Spleen (tissue), 11 donors: ENCODE results near the gene METTL4. TPM values are rescaled to one million over a fixed set of nuclear protein-coding genes. Genes with fewer than 3 reads are reported as not detected.

Experiments
- DNase-seq: peaks from one replicate; pipeline ENCODE4 v3.0.0-alpha.2; 2020
- H3K27ac ChIP-seq, 8 donors: fragments of 200-600 bp; sonication (generic) in 7 of 8; 1 replicate in 4 of 8; 2 replicates in 4 of 8; pipeline versions ENCODE4 v1.5.0 to v1.8.0; 2016 to 2021; ENCODE audit warnings: inconsistent platforms in 4 of 8, mild to moderate bottlenecking in 4 of 8, moderate library complexity in 1 of 8
- H3K27me3 ChIP-seq, 7 donors: fragments of 200-600 bp; sonication (generic) in 6 of 7; replicated peaks in 1 of 7; 1 replicate in 4 of 7; 2 replicates in 3 of 7; pipeline versions ENCODE4 v1.5.0 to v1.8.0; 2016 to 2021; ENCODE audit warnings: inconsistent platforms in 3 of 7, mild to moderate bottlenecking in 1 of 7
- H3K36me3 ChIP-seq, 6 donors: fragments of 200-600 bp; sonication (generic) in 5 of 6; 1 replicate in 4 of 6; 2 replicates in 2 of 6; pipeline versions ENCODE4 v1.5.0 to v1.8.0; 2016 to 2021; ENCODE audit warnings: inconsistent platforms in 2 of 6
- H3K4me1 ChIP-seq, 6 donors: fragments of 200-600 bp; sonication (generic) in 5 of 6; 1 replicate in 3 of 6; 2 replicates in 3 of 6; pipeline versions ENCODE4 v1.5.0 to v1.8.0; 2016 to 2021; ENCODE audit warnings: inconsistent platforms in 3 of 6
- H3K4me3 ChIP-seq, 8 donors: fragments of 200-600 bp; sonication (generic) in 7 of 8; 1 replicate in 4 of 8; 2 replicates in 4 of 8; pipeline versions ENCODE4 v1.5.0 to v1.8.0; 2016 to 2021; ENCODE audit warnings: inconsistent platforms in 4 of 8, mild to moderate bottlenecking in 4 of 8, moderate library complexity in 2 of 8
- H3K9me3 ChIP-seq, 8 donors: fragments of 200-600 bp; sonication (generic) in 7 of 8; 1 replicate in 4 of 8; 2 replicates in 4 of 8; pipeline versions ENCODE4 v1.5.0 to v1.8.0; 2016 to 2021; ENCODE audit warnings: inconsistent platforms in 4 of 8
- CTCF ChIP-seq, 11 experiments: fragments of 200-600 bp in 7 of 11; fragments of 450-650 bp in 4 of 11; sonication (generic) in 4 of 11; IDR thresholded peaks in 8 of 11; conservative IDR thresholded peaks in 3 of 11; 1 replicate in 7 of 11; 2 replicates in 4 of 11; pipeline versions ENCODE4 v1.4.0 to v1.8.0; 2016 to 2021; ENCODE audit warnings: antibody characterized with exemption in 11 of 11, inconsistent platforms in 4 of 11, mild to moderate bottlenecking in 1 of 11
- POLR2A ChIP-seq, 3 donors: fragments of 450-650 bp; IDR thresholded peaks; one replicate each; pipeline ENCODE4 v1.5.1; 2017; ENCODE audit warnings: antibody characterized with exemption in 3 of 3, mild to moderate bottlenecking in 1 of 3
- POLR2AphosphoS5 ChIP-seq, 3 donors: sonication (generic); formaldehyde crosslinking; IDR thresholded peaks; one replicate each; pipeline ENCODE4 v1.5.1; 2017; ENCODE audit warnings: antibody characterized with exemption in 3 of 3
- WGBS, 5 donors: extraction: QIAGEN DNeasy Blood & Tissue Kit in 3 of 5; methylation state at CpG; one replicate each; pipeline versions ENCODE4 v1.1.5 to v1.1.7; 2013 to 2018; 5-methylcytosine and 5-hydroxymethylcytosine counted together
- intact Hi-C: fragments of 100-400 bp; cut with DNase I; formaldehyde crosslinking; loops from one replicate; pipeline ENCODE4 v1.15.0; 2023; ENCODE audit warnings: low total_unique reads
- polyA plus RNA-seq, 3 donors: library from polyadenylated mRNA; stranded (reverse); fragments of 200-250 nt; gene quantifications; one replicate each; pipeline ENCODE4 v1.2.1, GENCODE V29; 2013
- total RNA-seq, 7 donors: library from RNA; depleted of rRNA in 3 of 7; stranded (reverse); fragments of >200 nt in 3 of 7; fragmentation: NEBNext Ultra II Directional in 4 of 7; extraction: Animal tissue kit (Norgen Biotek cat#: 25700) in 4 of 7; gene quantifications; one replicate each; pipeline versions ENCODE4 v1.1.0 to v1.2.1, GENCODE V29; 2016 to 2021
- donor health status: healthy with polysubstance abuse.
- donor health status: DM: no; HTN: no; CAD: no; lungs with moderate emphysema.
- donor health status: DM: no; HTN: no; CAD: no.
- donor health status: Bipolar disorder and iron deficiency.
- donor health status: healthy.
- donor health status: DM: no; HTN: no; CAD: no.
- donor health status: DM: yes; HTN: yes; CAD: no.

METTL4 gene
- total and polyA plus RNA-seq, 10 donors: 9.1 to 30.8 (median 14.9) TPM

- intact Hi-C loops: no loop called here
- DNase-seq: no peak
- TF ChIP-seq CTCF (IDR thresholded peaks at IDR 0.05 in 8 of 11, conservative IDR thresholded peaks at IDR 0.05 in 3 of 11) (no peak), POLR2AphosphoS5 (IDR thresholded peaks at IDR 0.05) (no peak), POLR2A (IDR thresholded peaks at IDR 0.05) (no peak)
- H3K4me1 ChIP-seq: peaks cover 0 to 6% (median 4%) of the 10 kb centered on the region in 6 donors
- H3K36me3 ChIP-seq: no peaks in the 10 kb centered on the region
- 94 to 98% (median 97%) methylated on average over 3 of the region's 3 CpGs for WGBS, 5 donors
- H3K9me3 ChIP-seq: no peaks in the 10 kb centered on the region
- H3K4me3 ChIP-seq: no peak overlapping the region
- no peak overlapping the region for H3K27ac ChIP-seq
- no peaks in the 10 kb centered on the region for H3K27me3 ChIP-seq
Observed at GRCh38 chr18:2511451-2511850, 59.9 kb downstream of the METTL4 start.

- H3K9me3 ChIP-seq: no peaks in the 10 kb centered on the region
- TF ChIP-seq POLR2AphosphoS5 (IDR thresholded peaks at IDR 0.05): no peak
- TF ChIP-seq POLR2A (IDR thresholded peaks at IDR 0.05): no peak
- no peak for TF ChIP-seq CTCF (IDR thresholded peaks at IDR 0.05 in 8 of 11, conservative IDR thresholded peaks at IDR 0.05 in 3 of 11)
- peaks cover 0 to 3% (median 0%) of the 10 kb centered on the region in 6 donors for H3K4me1 ChIP-seq
- H3K4me3 ChIP-seq: no peak overlapping the region
- intact Hi-C loops: no loop called here
- H3K27me3 ChIP-seq: no peaks in the 10 kb centered on the region
- 88 to 94% (median 94%) methylated on average over 6 of the region's 6 CpGs for WGBS, 5 donors
- no peak overlapping the region for H3K27ac ChIP-seq
- no peaks in the 10 kb centered on the region for H3K36me3 ChIP-seq
- no peak for DNase-seq
Observed at GRCh38 chr18:2510416-2510815, 60.9 kb downstream of the METTL4 start.

- no peaks in the 10 kb centered on the region for H3K36me3 ChIP-seq
- no peaks in the 10 kb centered on the region for H3K4me1 ChIP-seq
- TF ChIP-seq POLR2AphosphoS5 (IDR thresholded peaks at IDR 0.05) (no peak), POLR2A (IDR thresholded peaks at IDR 0.05) (no peak), CTCF (IDR thresholded peaks at IDR 0.05 in 8 of 11, conservative IDR thresholded peaks at IDR 0.05 in 3 of 11) (no peak)
- no peaks in the 10 kb centered on the region for H3K27me3 ChIP-seq
- H3K4me3 ChIP-seq: no peak overlapping the region
- DNase-seq: no peak
- intact Hi-C loops: no loop called here
- H3K9me3 ChIP-seq: no peaks in the 10 kb centered on the region
- H3K27ac ChIP-seq: no peak overlapping the region
- 72 to 82% (median 79%) methylated on average over 3 of the region's 3 CpGs for WGBS, 5 donors
Observed at GRCh38 chr18:2508678-2509077, 62.6 kb downstream of the METTL4 start.

- Histone ChIP-seq H3K27me3 (no peaks in the 10 kb centered on the region), H3K27ac (no peak overlapping the region), H3K9me3 (no peaks in the 10 kb centered on the region), H3K4me1 (no peaks in the 10 kb centered on the region), H3K36me3 (no peaks in the 10 kb centered on the region), H3K4me3 (no peak overlapping the region)
- intact Hi-C loops: no loop called here
- 91 to 98% (median 97%) methylated on average over 2 of the region's 2 CpGs for WGBS, 5 donors
- TF ChIP-seq POLR2A (IDR thresholded peaks at IDR 0.05) (no peak), POLR2AphosphoS5 (IDR thresholded peaks at IDR 0.05) (no peak), CTCF (IDR thresholded peaks at IDR 0.05 in 8 of 11, conservative IDR thresholded peaks at IDR 0.05 in 3 of 11) (no peak)
- DNase-seq: no peak
Observed at GRCh38 chr18:2508155-2508554, 63.1 kb downstream of the METTL4 start.
